ENCODE measurements around the gene ADAM10. TPM values are rescaled to one million over a fixed set of nuclear protein-coding genes. Genes with fewer than 3 reads are reported as not detected.
A peak's percentile ranks its signal among the peaks of the same experiment; 100 is the strongest.

Gene ADAM10
- polyA plus RNA-seq, 3 donors = 66.0 to 269 (median 149) TPM

DNA sequence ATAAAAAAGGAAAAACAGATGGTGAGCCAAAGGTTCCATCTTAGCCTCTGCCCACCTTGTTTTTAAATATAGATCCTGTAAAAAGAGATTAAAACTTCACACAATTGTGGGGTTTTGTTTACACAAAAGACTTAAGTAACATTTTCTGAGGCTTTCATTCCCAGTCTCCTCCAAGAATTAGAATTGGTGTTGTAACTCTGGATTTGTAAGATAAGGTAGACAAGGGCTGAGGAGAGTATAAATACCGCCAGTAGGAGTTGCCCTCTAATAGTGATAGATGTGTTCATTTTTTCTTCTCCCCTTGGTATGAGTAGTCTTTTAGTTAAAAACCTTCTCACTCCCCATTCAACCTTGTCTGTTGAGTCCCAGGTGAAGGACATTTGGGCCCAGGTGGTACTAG lies 30.0 kb upstream of the ADAM10 start:
- Histone ChIP-seq H4K20me1 (ENCODE audit: insufficient read depth, low read length) (peaks cover 24% of the 10 kb centered on the region), H3K4me1 (ENCODE audit: control insufficient read depth in 1 of 2, insufficient read depth in 2 of 2, low read length in 2 of 2) (no peaks in the 10 kb centered on the region), H3K4me3 (replicated peaks in 1 of 3; ENCODE audit: low read depth in 2 of 3, low read length in 3 of 3) (no peak overlapping the region), H3K9ac (ENCODE audit: insufficient read depth, low read length, poor library complexity, severe bottlenecking) (no peak overlapping the region), H3K36me3 (replicated peaks in 1 of 2; ENCODE audit: control insufficient read depth in 1 of 2, insufficient read depth in 2 of 2, low read length in 2 of 2) (peaks cover 0 to 22% of the 10 kb centered on the region in 2 donors), H3K27ac (ENCODE audit: low read depth in 1 of 2, low read length in 2 of 2) (no peak overlapping the region), H3K79me2 (ENCODE audit: insufficient read depth, low read length) (peaks cover 26% of the 10 kb centered on the region), H2AFZ (ENCODE audit: insufficient read depth, low read depth, low read length, poor library complexity, severe bottlenecking) (no peak overlapping the region), H3K27me3 (ENCODE audit: control insufficient read depth in 2 of 2, insufficient read depth in 2 of 2, low read length in 2 of 2) (no peaks in the 10 kb centered on the region), H3K9me3 (replicated peaks in 1 of 2; ENCODE audit: control insufficient read depth in 1 of 2, insufficient read depth in 1 of 2, low read length in 2 of 2) (no peaks in the 10 kb centered on the region), H3K4me2 (replicated peaks; ENCODE audit: extremely low read depth, low read length, poor library complexity, severe bottlenecking) (no peak overlapping the region)
- Mint-ChIP-seq H3K36me3 (peaks cover 6 to 9% of the 10 kb centered on the region in 2 donors), H3K4me1 (peaks cover 6% of the 10 kb centered on the region), H3K4me3 (no peak overlapping the region), H3K9me3 (no peaks in the 10 kb centered on the region), H3K27ac (peak overlapping the region in 1 of 7 donors; percentile 80), H3K27me3 (ENCODE audit: low read depth in 3 of 3) (no peaks in the 10 kb centered on the region)
- WGBS (ENCODE audit: insufficient coverage) = no CpG with 5 or more reads among the region's 1 CpG
- no peak for DNase-seq
- TF ChIP-seq CTCF (IDR thresholded peaks at IDR 0.05) = no peak
- intact Hi-C loops (cut with micrococcal nuclease) = loop anchor here in 1 of 2 donors (10.0 kb wide), 1 partner anchor 535 kb away; no protein-coding TSS in a partner anchor

DNA sequence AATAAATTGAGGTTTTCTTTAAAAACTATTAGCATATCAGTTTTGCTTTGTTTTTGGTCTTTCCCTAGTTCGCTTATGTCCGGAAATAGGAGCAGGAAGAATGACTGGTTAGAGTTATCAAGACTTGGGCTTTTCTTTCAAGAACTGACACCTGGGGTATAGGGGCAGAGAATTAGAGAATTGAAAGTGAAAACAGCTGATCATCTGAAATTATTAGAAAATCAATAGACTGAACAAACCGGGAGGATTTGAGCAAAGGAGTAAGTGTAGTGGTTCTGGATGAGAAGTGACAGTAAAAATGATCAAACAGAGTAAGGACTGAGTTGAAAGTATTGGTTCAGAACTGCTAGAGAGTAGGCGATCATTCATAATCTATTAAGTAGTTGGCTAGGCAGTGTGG lies 27.6 kb upstream of the ADAM10 start:
- peaks cover 17 to 21% of the 10 kb centered on the region in 2 donors for H3K4me1 ChIP-seq (ENCODE audit: control insufficient read depth in 1 of 2, insufficient read depth in 2 of 2, low read length in 2 of 2)
- TF ChIP-seq CTCF (IDR thresholded peaks at IDR 0.05) = no peak
- peaks cover 25% of the 10 kb centered on the region for H4K20me1 ChIP-seq (ENCODE audit: insufficient read depth, low read length)
- intact Hi-C loops (cut with micrococcal nuclease) = loop anchor here in 1 of 2 donors (10.0 kb wide), 1 partner anchor 532 kb away; no protein-coding TSS in a partner anchor
- no peak overlapping the region for H3K27ac Mint-ChIP-seq
- peaks cover 51% of the 10 kb centered on the region for H3K79me2 ChIP-seq (ENCODE audit: insufficient read depth, low read length)
- no peak overlapping the region for H3K4me3 Mint-ChIP-seq
- H3K27me3 Mint-ChIP-seq (ENCODE audit: low read depth in 3 of 3) = no peaks in the 10 kb centered on the region
- H3K27ac ChIP-seq (ENCODE audit: low read depth in 1 of 2, low read length in 2 of 2) = no peak overlapping the region
- H3K9ac ChIP-seq (ENCODE audit: insufficient read depth, low read length, poor library complexity, severe bottlenecking) = no peak overlapping the region
- H2AFZ ChIP-seq (ENCODE audit: insufficient read depth, low read depth, low read length, poor library complexity, severe bottlenecking) = no peak overlapping the region
- H3K4me1 Mint-ChIP-seq = peaks cover 6% of the 10 kb centered on the region
- no peak for DNase-seq
- peaks cover 0 to 22% of the 10 kb centered on the region in 2 donors for H3K36me3 ChIP-seq (replicated peaks in 1 of 2; ENCODE audit: control insufficient read depth in 1 of 2, insufficient read depth in 2 of 2, low read length in 2 of 2)
- H3K9me3 Mint-ChIP-seq = no peaks in the 10 kb centered on the region
- H3K4me2 ChIP-seq (replicated peaks; ENCODE audit: extremely low read depth, low read length, poor library complexity, severe bottlenecking) = no peak overlapping the region
- no peak overlapping the region for H3K4me3 ChIP-seq (replicated peaks in 1 of 3; ENCODE audit: low read depth in 2 of 3, low read length in 3 of 3)
- 93% methylated on average over 2 of the region's 4 CpGs for WGBS (ENCODE audit: insufficient coverage)
- H3K36me3 Mint-ChIP-seq = peaks cover 4 to 6% of the 10 kb centered on the region in 2 donors
- no peaks in the 10 kb centered on the region for H3K9me3 ChIP-seq (replicated peaks in 1 of 2; ENCODE audit: control insufficient read depth in 1 of 2, insufficient read depth in 1 of 2, low read length in 2 of 2)
- H3K27me3 ChIP-seq (ENCODE audit: control insufficient read depth in 2 of 2, insufficient read depth in 2 of 2, low read length in 2 of 2) = no peaks in the 10 kb centered on the region
